Transverse colon (tissue), 4 donors: ENCODE data around the gene TLCD3B. TPM values are rescaled to one million over a fixed set of nuclear protein-coding genes. Genes with fewer than 3 reads are reported as not detected.

ENCODE experiments used
- DNase-seq: peaks from one replicate; pipeline ENCODE4 v3.0.0-alpha.2; 2019
- H3K27ac ChIP-seq, 4 donors: fragments of 200-600 bp; sonication (generic); 2 replicates each; pipeline ENCODE4 v1.5.1; 2016 to 2018; ENCODE audit warnings: inconsistent platforms in 4 of 4
- H3K27me3 ChIP-seq: fragments of 200-600 bp; sonication (generic); 2 replicates; pipeline ENCODE4 v1.5.1; 2017; ENCODE audit warnings: inconsistent platforms
- H3K36me3 ChIP-seq, 4 donors: fragments of 200-600 bp; sonication (generic); 2 replicates each; pipeline ENCODE4 v1.5.1; 2017 to 2019; ENCODE audit warnings: inconsistent platforms in 4 of 4
- H3K4me1 ChIP-seq, 4 donors: fragments of 200-600 bp; sonication (generic); 2 replicates each; pipeline ENCODE4 v1.5.1; 2017 to 2020; ENCODE audit warnings: inconsistent platforms in 4 of 4
- H3K4me3 ChIP-seq, 4 donors: fragments of 200-600 bp; sonication (generic); 1 replicate in 1 of 4; 2 replicates in 3 of 4; pipeline versions ENCODE4 v1.5.1 to v1.6.1; 2017 to 2019; ENCODE audit warnings: inconsistent platforms in 4 of 4
- H3K9me3 ChIP-seq, 2 donors: fragments of 200-600 bp; sonication (generic); 2 replicates each; pipeline ENCODE4 v1.5.1; 2017 to 2019; ENCODE audit warnings: inconsistent platforms in 2 of 2
- EP300 ChIP-seq: sonication (generic); formaldehyde crosslinking; IDR thresholded peaks from one replicate; pipeline ENCODE4 v1.6.1; 2017; ENCODE audit warnings: antibody characterized with exemption, low read depth
- POLR2A ChIP-seq: fragments of 450-650 bp; IDR thresholded peaks from one replicate; pipeline ENCODE4 v1.6.1; 2016; ENCODE audit warnings: antibody characterized with exemption, mild to moderate bottlenecking, moderate library complexity
- POLR2AphosphoS5 ChIP-seq, 3 donors: sonication (generic); formaldehyde crosslinking; IDR thresholded peaks; one replicate each; pipeline ENCODE4 v1.6.1; 2016; ENCODE audit warnings: antibody characterized with exemption in 3 of 3
- WGBS, 2 donors: methylation state at CpG; one replicate each; pipeline ENCODE4 v1.1.5; 2018; ENCODE audit warnings: low coverage in 1 of 2; 5-methylcytosine and 5-hydroxymethylcytosine counted together
- in situ Hi-C, 4 donors: fragments of 200-750 bp; cut with MboI; loops; one replicate each; pipeline versions ENCODE4 v1.15.0 to v1.15.1; 2017; ENCODE audit warnings: low sequenced_read_pairs in 3 of 4, low pct_ligation_motif_present in 1 of 4, low pct_unique_long_range_greater_than_20kb in 1 of 4
- intact Hi-C: fragments of 100-400 bp; cut with DNase I; formaldehyde crosslinking; loops from one replicate; pipeline ENCODE4 v1.15.1; 2023; ENCODE audit warnings: low total_unique reads
- total RNA-seq, 4 donors: library from RNA; depleted of rRNA; stranded (reverse); fragments of >200 nt; gene quantifications; one replicate each; pipeline ENCODE4 v1.1.0, GENCODE V29; 2016
- TF ChIP-seq, protein P1 (sequence below), 5 experiments: fragments of 200-600 bp in 3 of 5; fragments of 450-650 bp in 2 of 5; sonication (generic) in 3 of 5; IDR thresholded peaks; 1 replicate in 2 of 5; 2 replicates in 3 of 5; pipeline ENCODE4 v1.5.1; 2016 to 2017; ENCODE audit warnings: antibody characterized with exemption in 5 of 5, inconsistent platforms in 3 of 5, mild to moderate bottlenecking in 2 of 5, moderate library complexity in 1 of 5

TLCD3B gene
- total RNA-seq, 4 donors from 2014 or later, result not detected

DNA sequence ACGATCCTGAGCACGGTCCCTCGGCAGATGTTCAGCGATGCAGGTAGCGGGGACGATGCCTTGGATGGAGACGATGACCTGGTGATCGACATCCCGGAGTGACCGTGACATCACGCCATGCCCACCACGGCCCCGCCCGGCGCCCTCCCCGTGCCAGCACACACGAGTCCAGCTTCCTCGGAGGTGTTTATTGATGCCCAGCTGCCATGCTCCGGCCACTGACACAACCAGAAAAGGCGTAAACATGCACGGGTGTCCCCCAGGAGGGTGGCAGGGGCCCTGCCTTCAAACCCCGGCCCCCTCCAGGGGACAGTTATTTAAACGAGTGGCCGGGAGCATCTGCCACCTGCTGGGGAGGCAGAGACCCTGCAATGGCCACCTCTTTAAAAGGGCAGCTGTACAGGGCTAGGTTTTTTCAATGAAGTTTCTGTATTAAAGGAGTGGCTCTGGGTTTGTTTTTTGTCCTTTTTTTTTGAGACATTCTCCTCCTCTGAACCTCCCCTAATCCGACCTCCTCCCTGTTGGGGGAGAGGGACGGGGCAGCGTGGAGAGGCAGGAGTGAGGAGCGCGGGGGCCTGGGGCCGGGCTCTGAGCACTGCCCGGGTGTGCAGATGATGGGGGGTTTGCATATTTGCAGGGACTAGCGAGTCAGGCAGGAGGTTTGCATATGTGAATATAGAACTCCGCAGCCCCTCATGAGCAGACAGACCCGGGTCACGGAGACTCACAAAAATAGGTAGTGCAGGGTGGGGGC lies 25.6 kb downstream of the TLCD3B start:
- TF ChIP-seq, protein P1, sequence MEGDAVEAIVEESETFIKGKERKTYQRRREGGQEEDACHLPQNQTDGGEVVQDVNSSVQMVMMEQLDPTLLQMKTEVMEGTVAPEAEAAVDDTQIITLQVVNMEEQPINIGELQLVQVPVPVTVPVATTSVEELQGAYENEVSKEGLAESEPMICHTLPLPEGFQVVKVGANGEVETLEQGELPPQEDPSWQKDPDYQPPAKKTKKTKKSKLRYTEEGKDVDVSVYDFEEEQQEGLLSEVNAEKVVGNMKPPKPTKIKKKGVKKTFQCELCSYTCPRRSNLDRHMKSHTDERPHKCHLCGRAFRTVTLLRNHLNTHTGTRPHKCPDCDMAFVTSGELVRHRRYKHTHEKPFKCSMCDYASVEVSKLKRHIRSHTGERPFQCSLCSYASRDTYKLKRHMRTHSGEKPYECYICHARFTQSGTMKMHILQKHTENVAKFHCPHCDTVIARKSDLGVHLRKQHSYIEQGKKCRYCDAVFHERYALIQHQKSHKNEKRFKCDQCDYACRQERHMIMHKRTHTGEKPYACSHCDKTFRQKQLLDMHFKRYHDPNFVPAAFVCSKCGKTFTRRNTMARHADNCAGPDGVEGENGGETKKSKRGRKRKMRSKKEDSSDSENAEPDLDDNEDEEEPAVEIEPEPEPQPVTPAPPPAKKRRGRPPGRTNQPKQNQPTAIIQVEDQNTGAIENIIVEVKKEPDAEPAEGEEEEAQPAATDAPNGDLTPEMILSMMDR (IDR thresholded peaks at IDR 0.05), result peak; percentile 83 to 87 (median 85)
- TF ChIP-seq EP300, result no peak
- peak in 1 of 3 donors; percentile 5 for TF ChIP-seq POLR2AphosphoS5 (IDR thresholded peaks at IDR 0.05)
- no peak for TF ChIP-seq POLR2A
- no peak overlapping the region for H3K27ac ChIP-seq
- intact Hi-C loops (no loop called here), in situ Hi-C loops (loop anchor here in 2 of 4 donors (25.0 kb wide), 2 partner anchors 143 to 318 kb away; partner anchors contain the start of genes CDIPT (in 2 of the 2) and QPRT (in 1 of the 2))
- 61% methylated on average over 17 of the region's 35 CpGs; no CpG with 5 or more reads in 1 of the 2 donors for WGBS, 2 donors
- no peaks in the 10 kb centered on the region for H3K36me3 ChIP-seq
- H3K4me1 ChIP-seq, result peaks cover 3 to 14% (median 11%) of the 10 kb centered on the region in 4 donors
- no peak overlapping the region for H3K4me3 ChIP-seq
- no peaks in the 10 kb centered on the region for H3K9me3 ChIP-seq
- H3K27me3 ChIP-seq, result peaks cover 20% of the 10 kb centered on the region
- peak; percentile 37 for DNase-seq

DNA sequence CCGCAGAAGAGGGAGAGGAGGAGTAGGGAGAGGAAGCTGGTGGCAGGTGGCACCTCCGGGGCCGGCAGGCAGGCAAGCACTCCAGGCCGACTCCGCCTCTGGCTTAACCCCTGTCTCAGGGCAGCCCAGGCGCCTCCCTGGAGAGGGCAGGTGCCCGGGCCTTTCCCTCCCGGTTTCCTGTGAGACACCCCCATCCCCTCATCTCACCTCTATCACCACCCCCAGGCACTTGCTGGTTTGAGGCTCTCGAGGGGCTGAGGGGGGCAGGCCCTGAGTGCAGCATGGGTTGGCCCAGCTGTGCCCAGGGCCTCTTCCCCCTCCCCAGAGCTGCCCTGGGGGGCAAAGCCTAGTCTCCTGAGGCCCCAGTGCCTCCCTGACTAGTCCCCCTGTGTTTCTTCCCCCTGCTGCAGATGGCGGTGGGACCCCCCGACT lies 26.2 kb downstream of the TLCD3B start:
- H3K36me3 ChIP-seq, result no peaks in the 10 kb centered on the region
- in situ Hi-C loops (loop anchor here in 2 of 4 donors (25.0 kb wide), 2 partner anchors 143 to 318 kb away; partner anchors contain the start of genes CDIPT (in 2 of the 2) and QPRT (in 1 of the 2)), intact Hi-C loops (no loop called here)
- H3K9me3 ChIP-seq, result no peaks in the 10 kb centered on the region
- peaks cover 0 to 8% (median 7%) of the 10 kb centered on the region in 4 donors for H3K4me1 ChIP-seq
- H3K4me3 ChIP-seq, result no peak overlapping the region
- WGBS, 2 donors, result 34% methylated on average over 9 of the region's 11 CpGs; no CpG with 5 or more reads in 1 of the 2 donors
- DNase-seq, result no peak
- H3K27ac ChIP-seq, result no peak overlapping the region
- peaks cover 13% of the 10 kb centered on the region for H3K27me3 ChIP-seq
- TF ChIP-seq, protein P1 (IDR thresholded peaks at IDR 0.05), result no peak
- no peak for TF ChIP-seq POLR2A
- no peak for TF ChIP-seq POLR2AphosphoS5 (IDR thresholded peaks at IDR 0.05)
- TF ChIP-seq EP300, result no peak

DNA sequence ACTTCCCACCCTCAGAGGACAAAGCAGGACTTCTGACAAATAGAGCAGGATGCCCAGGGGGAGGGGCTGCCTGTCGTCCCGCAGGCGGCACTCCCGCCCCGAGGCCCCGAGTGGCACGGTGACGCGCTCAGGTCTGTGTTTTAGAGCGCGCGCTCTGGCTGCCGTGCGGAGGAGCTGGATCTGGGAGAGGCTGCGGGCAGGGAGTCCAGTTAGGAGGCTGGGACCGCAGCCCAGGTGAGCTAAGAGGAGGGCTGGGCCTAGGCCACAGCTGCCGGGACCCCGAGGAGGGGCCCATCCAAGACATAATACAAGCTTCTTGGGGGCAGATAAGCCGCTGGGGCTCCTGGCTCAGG lies 26.7 kb downstream of the TLCD3B start:
- H3K4me3 ChIP-seq, result no peak overlapping the region
- H3K36me3 ChIP-seq, result no peaks in the 10 kb centered on the region
- 57% methylated on average over 11 of the region's 19 CpGs; no CpG with 5 or more reads in 1 of the 2 donors for WGBS, 2 donors
- in situ Hi-C loops (loop anchor here in 2 of 4 donors (25.0 kb wide), 2 partner anchors 142 to 317 kb away; partner anchors contain the start of genes CDIPT (in 2 of the 2) and QPRT (in 1 of the 2)), intact Hi-C loops (no loop called here)
- H3K4me1 ChIP-seq, result peaks cover 0 to 8% (median 7%) of the 10 kb centered on the region in 4 donors
- DNase-seq, result no peak
- peaks cover 8% of the 10 kb centered on the region for H3K27me3 ChIP-seq
- no peak overlapping the region for H3K27ac ChIP-seq
- TF ChIP-seq, protein P1 (IDR thresholded peaks at IDR 0.05), result no peak
- TF ChIP-seq POLR2AphosphoS5 (IDR thresholded peaks at IDR 0.05), result no peak
- no peak for TF ChIP-seq EP300
- TF ChIP-seq POLR2A, result no peak
- H3K9me3 ChIP-seq, result no peaks in the 10 kb centered on the region

DNA sequence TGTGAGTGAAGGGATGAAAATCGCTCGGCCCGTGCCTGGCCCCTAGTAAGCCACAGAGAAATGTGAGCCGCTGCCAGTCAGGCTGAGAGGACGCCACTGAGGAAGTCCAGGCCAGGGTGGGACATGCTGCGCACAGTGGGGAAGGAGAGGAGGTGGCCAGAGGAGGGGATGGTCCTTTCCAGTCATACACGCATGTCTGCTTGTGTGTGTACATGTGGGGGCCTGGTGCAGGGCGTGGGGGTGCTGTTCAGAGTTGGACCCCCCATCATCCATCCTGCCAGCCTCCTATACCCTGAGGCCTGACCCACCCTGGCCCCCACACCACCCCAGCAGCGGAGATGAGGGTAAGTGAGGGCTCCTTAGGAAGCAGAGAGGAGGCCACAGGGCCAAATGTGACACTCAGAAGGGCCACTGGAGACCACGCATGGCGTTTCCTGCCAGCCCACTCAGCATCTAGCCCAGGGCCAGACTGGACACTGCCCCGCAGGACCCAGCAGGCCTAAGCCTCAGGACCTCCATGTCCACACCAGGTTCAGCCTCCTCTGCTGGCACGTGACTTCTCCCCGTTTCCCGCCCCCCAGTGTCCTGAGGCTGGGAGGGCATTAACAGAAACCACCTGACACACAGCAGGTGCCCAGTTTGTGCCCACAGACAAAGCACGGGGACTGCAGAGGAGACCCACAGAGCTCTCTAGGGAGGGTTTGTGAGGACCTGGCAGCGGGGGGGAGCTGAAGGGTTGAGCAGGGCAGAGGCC lies 27.2 kb downstream of the TLCD3B start:
- TF ChIP-seq POLR2A, result no peak
- no peak for TF ChIP-seq POLR2AphosphoS5 (IDR thresholded peaks at IDR 0.05)
- TF ChIP-seq, protein P1 (IDR thresholded peaks at IDR 0.05), result no peak
- TF ChIP-seq EP300, result no peak
- in situ Hi-C loops (loop anchor here in 2 of 4 donors (25.0 kb wide), 2 partner anchors 142 to 317 kb away; partner anchors contain the start of genes CDIPT (in 2 of the 2) and QPRT (in 1 of the 2)), intact Hi-C loops (no loop called here)
- no peaks in the 10 kb centered on the region for H3K36me3 ChIP-seq
- H3K27me3 ChIP-seq, result peaks cover 3% of the 10 kb centered on the region
- no peak overlapping the region for H3K27ac ChIP-seq
- 81% methylated on average over 17 of the region's 17 CpGs; no CpG with 5 or more reads in 1 of the 2 donors for WGBS, 2 donors
- peaks cover 0 to 8% (median 7%) of the 10 kb centered on the region in 4 donors for H3K4me1 ChIP-seq
- H3K9me3 ChIP-seq, result no peaks in the 10 kb centered on the region
- H3K4me3 ChIP-seq, result no peak overlapping the region
- DNase-seq, result no peak
